Hepatocyte (in vitro differentiated cells): Measurements from ENCODE around the gene CAPNS2.

Source experiments
- EZH2 ChIP-seq: fragments of 200-600 bp; sonication (generic); IDR thresholded peaks from 2 replicates; pipeline ENCODE4 v1.6.1; 2016; ENCODE audit warnings: antibody characterized with exemption, mild to moderate bottlenecking, borderline replicate concordance
- TF ChIP-seq, protein P1 (sequence below): fragments of 200-600 bp; sonication (generic); IDR thresholded peaks from 2 replicates; pipeline ENCODE4 v1.5.1; 2016; ENCODE audit warnings: antibody characterized with exemption, mild to moderate bottlenecking; ENCODE audit not compliant: poor library complexity

DNA sequence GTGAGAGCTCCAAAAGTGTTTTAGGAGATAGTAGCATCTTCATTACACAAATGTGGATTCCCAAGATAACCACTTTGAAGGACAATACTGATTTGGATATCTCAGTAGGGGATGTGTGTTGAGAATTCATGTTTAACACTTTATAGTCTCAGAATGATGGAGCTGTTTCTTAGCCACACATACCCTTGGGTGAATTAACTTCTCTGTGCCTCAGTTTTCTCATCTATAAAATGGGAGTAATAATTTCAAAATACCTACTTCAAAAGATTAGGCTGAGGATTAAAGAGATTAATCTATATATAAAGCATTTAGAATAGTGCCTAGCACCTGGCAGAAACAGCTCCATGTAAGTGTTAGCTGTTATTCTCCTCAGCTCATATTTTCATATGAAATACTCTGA is 38.6 kb upstream of the CAPNS2 start:
- no peak for TF ChIP-seq EZH2
- TF ChIP-seq, protein P1, sequence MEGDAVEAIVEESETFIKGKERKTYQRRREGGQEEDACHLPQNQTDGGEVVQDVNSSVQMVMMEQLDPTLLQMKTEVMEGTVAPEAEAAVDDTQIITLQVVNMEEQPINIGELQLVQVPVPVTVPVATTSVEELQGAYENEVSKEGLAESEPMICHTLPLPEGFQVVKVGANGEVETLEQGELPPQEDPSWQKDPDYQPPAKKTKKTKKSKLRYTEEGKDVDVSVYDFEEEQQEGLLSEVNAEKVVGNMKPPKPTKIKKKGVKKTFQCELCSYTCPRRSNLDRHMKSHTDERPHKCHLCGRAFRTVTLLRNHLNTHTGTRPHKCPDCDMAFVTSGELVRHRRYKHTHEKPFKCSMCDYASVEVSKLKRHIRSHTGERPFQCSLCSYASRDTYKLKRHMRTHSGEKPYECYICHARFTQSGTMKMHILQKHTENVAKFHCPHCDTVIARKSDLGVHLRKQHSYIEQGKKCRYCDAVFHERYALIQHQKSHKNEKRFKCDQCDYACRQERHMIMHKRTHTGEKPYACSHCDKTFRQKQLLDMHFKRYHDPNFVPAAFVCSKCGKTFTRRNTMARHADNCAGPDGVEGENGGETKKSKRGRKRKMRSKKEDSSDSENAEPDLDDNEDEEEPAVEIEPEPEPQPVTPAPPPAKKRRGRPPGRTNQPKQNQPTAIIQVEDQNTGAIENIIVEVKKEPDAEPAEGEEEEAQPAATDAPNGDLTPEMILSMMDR, result no peak
